Calu3 (cell line): ENCODE data around the gene SOCS2. TPM values are rescaled to one million over a fixed set of nuclear protein-coding genes. Genes with fewer than 3 reads are reported as not detected.

Experiments
- BruUV-seq: library from RNA; stranded (reverse); fragments of 400-500 nt; replicated peaks from 2 replicates; lab custom pipeline; 2021; lab: Mats Ljungman, UMichigan
- CTCF ChIA-PET: fragments of 300-600 bp; sonication (Branson Sonifier 250); formaldehyde crosslinking; loops from one replicate; lab custom pipeline; 2022; ENCODE audit warnings: antibody characterized with exemption; lab: Charles Lee
- DNase-seq: peaks from one replicate; pipeline ENCODE4 v3.0.0; 2022
- H3K27ac Mint-ChIP-seq: one replicate; pipeline ENCODE4 v1.8.0; 2022; ENCODE audit warnings: mixed read lengths; ENCODE audit not compliant: unreplicated experiment
- H3K27me3 Mint-ChIP-seq: one replicate; pipeline ENCODE4 v1.8.0; 2022; ENCODE audit warnings: mixed read lengths; ENCODE audit not compliant: unreplicated experiment
- H3K36me3 Mint-ChIP-seq: one replicate; pipeline ENCODE4 v1.8.0; 2022; ENCODE audit warnings: mild to moderate bottlenecking, moderate library complexity, mixed read lengths; ENCODE audit not compliant: insufficient read depth, unreplicated experiment
- H3K4me1 Mint-ChIP-seq: one replicate; pipeline ENCODE4 v1.8.0; 2022; ENCODE audit warnings: mild to moderate bottlenecking, low read depth, mixed read lengths; ENCODE audit not compliant: unreplicated experiment
- H3K4me3 Mint-ChIP-seq: one replicate; pipeline ENCODE4 v1.8.0; 2022; ENCODE audit warnings: mild to moderate bottlenecking, low read depth, moderate library complexity, mixed read lengths; ENCODE audit not compliant: unreplicated experiment
- H3K9me3 Mint-ChIP-seq: one replicate; pipeline ENCODE4 v1.8.0; 2022; ENCODE audit warnings: low read depth, mixed read lengths; ENCODE audit not compliant: unreplicated experiment
- intact Hi-C: fragments of 100-400 bp; cut with micrococcal nuclease; formaldehyde crosslinking; loops from one replicate; pipeline ENCODE4 v1.10.0; 2022; ENCODE audit not compliant: unreplicated experiment
- total RNA-seq: library from RNA; stranded (reverse); gene quantifications from 2 replicates; pipeline ENCODE4 v1.2.3, GENCODE V29; 2022
- TF ChIP-seq, protein P1 (sequence below): fragments of 200-600 bp; IDR thresholded peaks from one replicate; pipeline ENCODE4 v1.8.0; 2022; ENCODE audit warnings: antibody characterized with exemption; ENCODE audit not compliant: unreplicated experiment

Gene SOCS2
- total RNA-seq, 1 experiment from 2014 or later: 4.6 TPM

DNA sequence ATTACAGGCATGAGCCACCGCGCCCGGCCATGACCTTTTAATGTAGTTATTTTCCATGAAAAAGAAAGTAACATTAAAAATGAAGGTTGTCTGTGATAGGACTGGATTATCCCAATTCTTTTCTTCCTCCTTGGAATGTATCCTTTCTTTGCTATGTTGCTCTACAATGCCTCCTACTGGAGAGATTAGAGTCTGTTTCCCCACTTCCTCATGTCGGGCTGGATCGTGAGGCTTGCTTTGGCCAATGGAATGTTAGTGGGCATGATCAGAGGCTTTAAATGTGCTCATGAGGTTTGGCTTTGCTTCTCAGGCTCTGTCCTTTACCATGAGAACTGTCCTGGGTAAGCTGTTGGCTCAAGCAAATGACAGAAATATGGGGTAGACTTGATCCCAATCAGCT, 34.7 kb upstream of the SOCS2 start:
- Mint-ChIP-seq H3K4me1 (no peaks in the 10 kb centered on the region), H3K36me3 (no peaks in the 10 kb centered on the region), H3K4me3 (no peak overlapping the region), H3K27ac (no peak overlapping the region), H3K27me3 (peaks cover 29% of the 10 kb centered on the region), H3K9me3 (no peaks in the 10 kb centered on the region)
- TF ChIP-seq, protein P1, sequence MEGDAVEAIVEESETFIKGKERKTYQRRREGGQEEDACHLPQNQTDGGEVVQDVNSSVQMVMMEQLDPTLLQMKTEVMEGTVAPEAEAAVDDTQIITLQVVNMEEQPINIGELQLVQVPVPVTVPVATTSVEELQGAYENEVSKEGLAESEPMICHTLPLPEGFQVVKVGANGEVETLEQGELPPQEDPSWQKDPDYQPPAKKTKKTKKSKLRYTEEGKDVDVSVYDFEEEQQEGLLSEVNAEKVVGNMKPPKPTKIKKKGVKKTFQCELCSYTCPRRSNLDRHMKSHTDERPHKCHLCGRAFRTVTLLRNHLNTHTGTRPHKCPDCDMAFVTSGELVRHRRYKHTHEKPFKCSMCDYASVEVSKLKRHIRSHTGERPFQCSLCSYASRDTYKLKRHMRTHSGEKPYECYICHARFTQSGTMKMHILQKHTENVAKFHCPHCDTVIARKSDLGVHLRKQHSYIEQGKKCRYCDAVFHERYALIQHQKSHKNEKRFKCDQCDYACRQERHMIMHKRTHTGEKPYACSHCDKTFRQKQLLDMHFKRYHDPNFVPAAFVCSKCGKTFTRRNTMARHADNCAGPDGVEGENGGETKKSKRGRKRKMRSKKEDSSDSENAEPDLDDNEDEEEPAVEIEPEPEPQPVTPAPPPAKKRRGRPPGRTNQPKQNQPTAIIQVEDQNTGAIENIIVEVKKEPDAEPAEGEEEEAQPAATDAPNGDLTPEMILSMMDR: no peak
- no TSS peak for BruUV-seq
- DNase-seq: no peak
- intact Hi-C loops: no loop called here
- CTCF ChIA-PET: no interaction called here

DNA sequence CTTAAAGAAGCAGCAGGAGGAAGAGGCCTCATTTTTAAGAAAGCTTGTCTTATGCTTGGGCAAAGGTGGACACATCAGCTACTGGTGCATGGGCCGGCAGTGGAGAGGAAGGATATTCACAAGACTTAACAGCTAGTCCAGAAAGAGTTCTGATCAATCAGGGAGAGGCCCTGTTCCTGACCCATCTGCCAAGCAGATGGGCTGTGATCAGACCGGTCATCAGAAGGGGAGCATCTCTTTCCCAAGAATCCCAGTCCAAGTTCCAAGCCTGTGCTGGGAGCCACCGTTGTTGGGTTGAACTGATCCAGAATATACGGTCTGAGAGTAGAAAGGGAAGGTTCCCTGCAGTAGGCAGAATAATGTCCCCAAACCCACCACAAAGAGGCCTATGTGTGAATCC, 32.7 kb upstream of the SOCS2 start:
- intact Hi-C loops: no loop called here
- TF ChIP-seq, protein P1: no peak
- Mint-ChIP-seq H3K4me3 (no peak overlapping the region), H3K27me3 (peaks cover 28% of the 10 kb centered on the region), H3K36me3 (no peaks in the 10 kb centered on the region), H3K9me3 (no peaks in the 10 kb centered on the region), H3K4me1 (no peaks in the 10 kb centered on the region), H3K27ac (no peak overlapping the region)
- CTCF ChIA-PET: interaction anchor here (1.3 to 1.6 kb wide), 2 partner anchors 13 to 16 kb away, joined by 3 read pairs; no protein-coding TSS in a partner anchor
- no peak for DNase-seq
- BruUV-seq: no TSS peak

DNA sequence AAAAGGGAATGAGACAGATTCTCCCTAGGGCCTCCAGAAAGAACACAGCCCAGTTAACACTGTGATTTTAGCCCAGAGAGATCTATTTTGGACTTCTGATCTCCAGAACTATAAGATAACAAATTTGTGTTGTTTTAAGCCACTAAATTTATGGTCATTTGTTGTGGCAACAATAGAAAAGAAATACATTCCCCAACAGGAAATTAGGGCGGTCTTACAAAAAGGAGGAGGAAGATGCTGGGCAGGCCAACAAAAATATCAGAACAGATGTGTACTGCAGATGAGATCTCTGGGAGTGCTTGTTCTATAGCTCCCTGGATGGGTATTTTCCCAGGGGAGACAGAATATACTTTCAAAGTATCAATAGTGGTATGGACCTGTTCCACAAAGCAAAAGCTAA, 32.0 kb upstream of the SOCS2 start:
- Mint-ChIP-seq H3K4me1 (no peaks in the 10 kb centered on the region), H3K4me3 (no peak overlapping the region), H3K36me3 (no peaks in the 10 kb centered on the region), H3K27ac (no peak overlapping the region), H3K27me3 (peaks cover 22% of the 10 kb centered on the region), H3K9me3 (no peaks in the 10 kb centered on the region)
- CTCF ChIA-PET: interaction anchor here (1.6 kb wide), 1 partner anchor 14 kb away, joined by 3 read pairs; no protein-coding TSS in a partner anchor
- DNase-seq: no peak
- TF ChIP-seq, protein P1: no peak
- intact Hi-C loops: no loop called here
- no TSS peak for BruUV-seq

DNA sequence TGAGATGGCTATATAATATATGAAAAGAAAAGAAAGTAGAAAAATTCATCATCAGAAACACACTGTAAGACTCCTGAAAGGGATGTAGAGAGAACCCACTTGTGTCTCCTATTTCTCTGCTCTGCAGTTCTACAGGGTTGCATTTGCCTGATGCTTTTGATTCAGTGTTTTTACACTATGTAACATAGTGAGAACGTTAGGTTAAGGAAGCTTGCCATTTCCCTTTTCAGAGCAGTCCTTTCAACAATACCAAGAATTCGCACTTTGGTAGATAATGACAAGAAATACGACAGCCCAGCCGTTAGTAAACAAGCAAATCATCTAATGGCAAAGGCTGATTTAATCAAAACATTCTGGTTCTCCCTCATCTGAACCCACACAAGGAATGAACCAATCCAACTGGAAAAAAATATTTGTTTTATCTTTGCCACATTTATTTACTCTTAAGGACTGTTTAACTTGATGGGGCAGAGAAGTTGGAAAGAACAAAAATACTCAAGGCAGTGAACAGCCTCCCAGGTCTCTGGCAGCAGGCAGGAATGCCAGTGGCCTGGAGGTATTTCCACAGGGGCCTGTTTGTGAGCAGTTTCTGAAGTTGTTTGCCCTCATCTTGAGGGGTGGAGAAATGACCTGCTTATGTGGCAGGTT, 30.8 kb upstream of the SOCS2 start:
- no peak for DNase-seq
- Mint-ChIP-seq H3K27me3 (peaks cover 14% of the 10 kb centered on the region), H3K4me1 (no peaks in the 10 kb centered on the region), H3K9me3 (no peaks in the 10 kb centered on the region), H3K4me3 (no peak overlapping the region), H3K36me3 (no peaks in the 10 kb centered on the region), H3K27ac (no peak overlapping the region)
- no TSS peak for BruUV-seq
- CTCF ChIA-PET: interaction anchor here (0.7 kb wide), 1 partner anchor 49 kb away, joined by 4 read pairs; no protein-coding TSS in a partner anchor
- intact Hi-C loops: no loop called here
- TF ChIP-seq, protein P1: no peak
